Adipose tissue (tissue), 3 donors: ENCODE data around the gene DOCK1. TPM values are rescaled to one million over a fixed set of nuclear protein-coding genes. Genes with fewer than 3 reads are reported as not detected.
"Not testable (repeated sequence)": the region's sequence is repeated elsewhere in the genome, so short reads cannot be mapped to it uniquely, and the experiment has no call there.

Experiments used
- H3K27ac ChIP-seq: one replicate; pipeline ENCODE4 v1.5.1; 2013; ENCODE audit warnings: low read depth, low read length
- WGBS, 3 donors: extraction: QIAGEN DNeasy Blood & Tissue Kit; methylation state at CpG; one replicate each; pipeline ENCODE4 v1.1.7; 2013; 5-methylcytosine and 5-hydroxymethylcytosine counted together
- polyA plus RNA-seq, 3 donors: library from polyadenylated mRNA; stranded (reverse); fragments of 200-250 nt; gene quantifications; one replicate each; pipeline ENCODE4 v1.2.3, GENCODE V29; 2013
- donor health status: healthy with polysubstance abuse.
- donor health status: Bipolar disorder and iron deficiency.
- donor health status: healthy.

The DOCK1 gene
- polyA plus RNA-seq, 3 donors = 9.5 to 21.6 (median 21.5) TPM

- no peak overlapping the region for H3K27ac ChIP-seq
- 94 to 96% (median 95%) methylated on average over 3 of the region's 3 CpGs for WGBS, 3 donors
Observed at GRCh38 chr10:127283576-127283975, 378.3 kb downstream of the DOCK1 start.

DNA sequence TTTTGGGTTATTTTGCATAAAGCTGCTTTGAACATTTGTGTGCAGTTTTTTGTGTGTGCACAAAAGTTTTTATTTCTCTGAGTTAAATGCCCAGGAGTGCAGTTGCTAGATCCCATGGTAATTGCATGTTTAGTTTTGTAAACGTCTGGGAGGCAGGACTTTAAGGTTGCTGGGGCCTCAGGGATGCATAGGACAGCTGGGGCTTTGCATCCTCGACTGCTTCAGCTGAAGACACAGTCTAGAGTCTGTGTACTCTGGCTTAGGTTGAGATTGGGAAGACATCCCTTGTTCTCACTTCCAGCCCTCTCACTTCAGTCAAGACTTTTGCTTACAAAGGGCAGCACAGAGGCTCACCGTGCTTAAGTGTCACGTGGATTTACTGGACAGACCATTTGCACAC lies 385.6 kb downstream of the DOCK1 start:
- H3K27ac ChIP-seq = no peak overlapping the region
- 73 to 84% (median 79%) methylated on average over 4 of the region's 4 CpGs for WGBS, 3 donors

- 86 to 92% (median 92%) methylated on average over 8 of the region's 8 CpGs for WGBS, 3 donors
- H3K27ac ChIP-seq = no peak overlapping the region
Observed at GRCh38 chr10:127291329-127291728, 386.1 kb downstream of the DOCK1 start.

DNA sequence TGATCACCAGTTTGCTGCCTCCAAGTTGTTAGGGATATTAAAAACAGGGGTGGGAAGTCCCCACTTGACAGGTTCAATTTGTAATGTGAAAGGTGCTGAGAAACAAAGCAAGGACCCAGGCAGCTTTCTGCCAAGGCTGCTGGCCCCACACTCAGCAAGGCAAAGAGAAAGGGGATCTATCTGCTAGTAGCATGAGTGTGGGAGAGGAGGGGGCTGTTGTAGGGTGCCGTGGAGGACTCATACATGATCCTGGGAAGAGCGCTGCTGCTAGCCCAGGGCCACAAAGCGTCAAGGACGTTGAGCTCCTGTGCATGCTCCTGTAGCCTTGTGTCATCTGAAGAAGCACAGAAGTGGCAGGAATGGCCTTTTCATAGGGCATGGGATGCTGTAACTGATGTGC lies 387.7 kb downstream of the DOCK1 start:
- 93 to 96% (median 94%) methylated on average over 4 of the region's 4 CpGs for WGBS, 3 donors
- H3K27ac ChIP-seq = no peak overlapping the region

DNA sequence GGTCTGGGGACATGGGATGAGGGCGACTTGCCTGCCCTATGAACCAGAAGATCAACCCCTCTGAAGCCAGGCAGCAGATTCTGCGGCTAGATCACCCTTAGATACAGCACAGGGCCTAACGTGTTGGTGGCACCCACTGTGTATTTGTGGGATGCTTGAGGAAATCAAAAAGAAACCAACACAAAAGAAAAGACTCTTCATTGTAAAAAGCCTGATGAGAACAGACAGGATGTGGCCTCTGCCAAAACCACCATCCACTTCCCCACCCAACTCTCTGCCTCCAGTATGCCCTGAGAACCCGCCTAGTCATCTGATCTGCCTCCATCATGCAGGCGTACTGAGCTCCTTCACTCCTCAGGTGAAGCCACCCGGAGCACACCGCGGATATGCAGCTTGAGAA lies 388.4 kb downstream of the DOCK1 start:
- no peak overlapping the region for H3K27ac ChIP-seq
- WGBS, 3 donors = 75 to 82% (median 81%) methylated on average over 8 of the region's 8 CpGs

- no peak overlapping the region for H3K27ac ChIP-seq
- 92 to 96% (median 94%) methylated on average over 6 of the region's 6 CpGs for WGBS, 3 donors
Observed at GRCh38 chr10:127296696-127297095, 391.5 kb downstream of the DOCK1 start.

DNA sequence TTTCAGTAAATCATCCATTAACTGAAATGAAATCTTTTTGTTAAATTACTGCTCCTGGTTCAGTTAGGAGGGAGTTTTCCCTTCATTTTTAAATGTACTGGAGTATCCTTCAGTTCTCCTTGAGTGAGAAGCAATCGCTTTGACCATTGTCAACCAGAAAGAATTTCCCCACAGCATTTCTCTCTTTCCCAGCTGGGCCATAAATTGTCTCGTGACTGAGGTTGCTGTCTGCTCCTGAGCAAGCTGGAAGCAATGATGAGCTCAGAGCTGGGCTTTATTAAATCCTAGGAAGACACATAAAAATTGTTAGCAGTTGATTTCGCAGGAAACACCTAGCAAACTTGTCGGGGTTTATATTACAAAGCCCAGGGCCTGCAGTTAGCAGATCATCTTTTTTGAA lies 393.2 kb downstream of the DOCK1 start:
- H3K27ac ChIP-seq = no peak overlapping the region
- 69 to 81% (median 76%) methylated on average over 4 of the region's 4 CpGs for WGBS, 3 donors

DNA sequence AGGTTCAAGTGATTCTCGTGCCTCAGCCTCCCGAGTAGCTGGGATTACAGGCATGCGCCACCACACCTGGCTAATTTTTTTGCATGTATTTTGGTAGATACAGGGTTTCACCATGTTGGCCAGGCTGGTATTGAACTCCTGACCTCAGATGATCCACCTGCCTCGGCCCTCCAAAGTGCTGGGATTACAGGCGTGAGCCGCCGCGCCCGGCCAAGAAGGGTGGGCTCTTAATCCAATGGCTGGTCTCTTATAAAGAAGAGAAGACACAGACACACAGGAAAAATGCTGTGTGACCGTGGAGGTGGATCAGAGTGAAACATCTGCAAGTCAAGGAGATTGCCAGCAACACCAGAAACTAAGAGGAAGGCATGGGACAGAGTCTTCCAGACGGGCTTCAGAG lies 394.0 kb downstream of the DOCK1 start:
- WGBS, 3 donors = 96 to 99% (median 97%) methylated on average over 11 of the region's 11 CpGs
- not testable (repeated sequence) for H3K27ac ChIP-seq

DNA sequence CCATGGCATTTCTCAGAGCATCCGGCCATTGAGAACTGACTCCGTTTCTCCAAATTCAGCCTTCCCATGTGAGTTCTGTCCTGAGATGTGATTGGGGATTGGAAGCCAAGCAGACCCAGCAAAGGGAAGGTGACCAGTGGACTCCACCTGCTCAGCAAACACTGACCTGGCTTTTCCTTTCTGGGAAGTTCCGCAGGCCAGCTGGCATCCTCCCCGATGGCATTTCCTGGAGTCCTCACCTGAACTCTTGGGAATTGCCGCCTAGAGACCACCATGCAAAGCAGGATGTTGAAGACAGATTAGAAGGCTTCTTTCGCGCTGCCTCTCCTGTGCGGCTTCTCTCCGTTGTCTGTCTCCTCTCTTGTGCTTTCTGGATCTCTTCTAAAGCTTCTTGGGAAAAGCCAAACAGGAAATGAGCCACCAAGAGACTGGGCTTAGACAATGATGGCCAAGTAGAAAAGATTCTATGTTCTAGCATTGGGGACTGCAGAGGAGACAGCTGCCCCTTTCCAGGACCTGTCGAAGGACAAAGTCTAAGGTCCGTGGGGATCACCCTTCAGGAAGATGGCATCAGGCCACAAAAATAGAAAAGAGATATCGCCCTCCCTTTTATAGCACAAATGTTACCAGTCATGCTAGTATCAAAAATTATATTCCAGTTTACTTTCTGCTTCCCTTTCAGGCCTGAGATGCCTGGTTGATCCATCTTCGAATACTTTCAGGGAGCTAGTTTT lies 394.9 kb downstream of the DOCK1 start:
- 79 to 81% (median 80%) methylated on average over 13 of the region's 13 CpGs for WGBS, 3 donors
- no peak overlapping the region for H3K27ac ChIP-seq

DNA sequence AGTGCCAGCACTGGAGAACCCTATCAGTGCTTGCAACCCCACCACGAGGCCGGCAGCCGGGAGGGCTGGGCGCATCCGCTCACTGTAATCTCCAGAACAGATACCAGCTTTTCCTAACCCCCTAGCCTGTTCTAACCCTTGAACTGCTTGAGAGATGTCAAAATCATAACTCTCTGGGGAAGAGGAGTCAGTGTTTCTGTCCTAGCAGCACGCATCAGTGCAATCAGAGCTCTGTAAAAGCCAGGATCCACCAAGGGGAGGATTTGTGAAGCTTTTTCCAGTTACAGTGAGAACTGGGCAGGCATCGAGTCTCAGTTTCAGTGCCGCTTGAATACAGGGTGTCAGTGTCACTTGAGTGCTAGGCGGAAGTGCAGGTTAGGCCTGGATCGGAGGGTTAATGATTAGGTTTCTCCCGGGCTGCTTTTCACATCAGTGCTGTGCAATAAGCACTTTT lies 395.7 kb downstream of the DOCK1 start:
- 71 to 87% (median 72%) methylated on average over 11 of the region's 11 CpGs for WGBS, 3 donors
- no peak overlapping the region for H3K27ac ChIP-seq

DNA sequence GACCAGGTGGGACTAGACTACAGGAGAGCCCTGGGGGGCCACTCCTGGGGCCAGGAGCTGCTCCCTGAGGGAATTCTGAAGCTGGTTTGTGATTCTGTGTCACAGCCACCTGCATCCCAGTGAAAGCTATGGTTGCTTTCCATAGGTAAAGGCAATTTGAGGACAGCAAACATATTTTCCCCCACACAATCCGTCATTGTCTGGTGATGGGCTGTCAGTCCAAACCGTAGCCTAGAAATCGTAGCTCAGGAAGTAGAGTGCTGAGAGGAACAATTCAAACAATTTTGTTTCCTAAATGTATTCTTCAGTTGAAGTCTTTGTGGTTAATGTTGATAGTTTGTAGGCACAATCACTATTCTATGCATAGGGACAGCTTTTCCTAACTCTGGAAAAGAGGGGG lies 397.1 kb downstream of the DOCK1 start:
- H3K27ac ChIP-seq = no peak overlapping the region
- WGBS, 3 donors = 43 to 82% (median 58%) methylated on average over 3 of the region's 3 CpGs

DNA sequence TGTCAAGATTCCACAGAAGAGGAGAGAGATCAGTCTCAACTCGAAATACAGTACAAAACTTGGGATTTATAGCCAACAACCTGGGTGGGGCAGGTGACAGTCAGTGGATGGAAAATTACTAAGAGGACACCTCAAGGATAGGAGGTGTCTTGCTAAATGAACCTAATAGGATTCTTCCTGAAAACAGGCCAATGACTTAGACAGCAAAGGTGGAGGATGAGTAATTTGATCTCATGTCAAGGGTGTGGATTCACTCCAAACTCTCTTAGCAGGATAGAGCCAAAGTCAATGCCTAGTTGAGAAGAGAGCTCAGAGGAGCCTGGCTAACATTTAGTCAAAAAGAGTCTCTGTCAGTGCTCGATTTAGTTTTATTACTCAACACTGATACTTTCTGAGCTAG lies 397.9 kb downstream of the DOCK1 start:
- no peak overlapping the region for H3K27ac ChIP-seq
- 76 to 82% (median 79%) methylated on average over 2 of the region's 2 CpGs for WGBS, 3 donors

GRCh38 chr10:127303746-127304145 lies 398.5 kb downstream of the DOCK1 start:
- H3K27ac ChIP-seq = no peak overlapping the region
- WGBS, 3 donors = 95 to 98% (median 95%) methylated on average over 8 of the region's 8 CpGs

GRCh38 chr10:127306479-127306878 lies 401.3 kb downstream of the DOCK1 start:
- 83 to 93% (median 88%) methylated on average over 8 of the region's 8 CpGs for WGBS, 3 donors
- H3K27ac ChIP-seq = no peak overlapping the region

GRCh38 chr10:127307338-127307737 lies 402.1 kb downstream of the DOCK1 start:
- 92 to 95% (median 95%) methylated on average over 10 of the region's 10 CpGs for WGBS, 3 donors
- H3K27ac ChIP-seq = no peak overlapping the region

DNA sequence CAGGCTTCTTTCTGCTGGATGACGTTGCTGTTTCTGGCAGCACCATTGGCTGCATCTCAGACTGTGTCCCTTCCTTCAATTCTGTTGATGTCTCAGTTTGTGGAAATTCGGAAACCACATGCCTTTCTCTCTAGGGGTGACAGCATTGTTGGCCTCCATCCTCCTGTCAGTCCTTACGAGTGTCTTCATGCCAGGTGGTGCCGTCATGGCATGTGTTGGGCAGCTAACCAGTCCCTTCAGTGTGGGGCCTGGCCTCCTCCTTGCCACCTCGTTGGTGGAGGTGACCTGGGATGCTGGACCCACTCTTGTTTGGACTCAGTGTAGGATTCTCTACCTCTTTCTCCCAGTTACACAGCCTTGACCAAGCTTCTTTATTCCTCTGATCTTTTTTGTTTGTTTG lies 402.8 kb downstream of the DOCK1 start:
- WGBS, 3 donors = 90 to 94% (median 92%) methylated on average over 5 of the region's 5 CpGs
- no peak overlapping the region for H3K27ac ChIP-seq

DNA sequence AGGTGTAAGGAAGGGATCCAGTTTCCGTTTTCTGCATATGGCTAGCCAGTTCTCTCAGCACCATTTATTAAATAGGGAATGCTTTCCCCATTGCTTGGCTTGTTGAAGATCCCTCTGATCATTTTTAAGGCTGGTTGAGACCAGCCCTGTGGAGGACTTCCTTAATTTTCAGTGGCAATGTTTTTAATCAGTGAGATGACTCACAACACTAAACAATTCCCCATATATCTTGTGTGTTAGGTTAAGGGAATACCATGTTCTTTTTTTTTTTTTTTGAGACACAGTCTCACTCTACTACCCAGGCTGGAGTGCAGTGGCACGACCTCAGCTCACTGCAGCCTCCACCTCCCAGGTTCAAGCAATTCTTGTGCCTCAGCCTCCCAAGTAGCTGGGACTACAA lies 404.4 kb downstream of the DOCK1 start:
- WGBS, 3 donors = 91 to 96% (median 92%) methylated on average over 2 of the region's 2 CpGs
- not testable (repeated sequence) for H3K27ac ChIP-seq

DNA sequence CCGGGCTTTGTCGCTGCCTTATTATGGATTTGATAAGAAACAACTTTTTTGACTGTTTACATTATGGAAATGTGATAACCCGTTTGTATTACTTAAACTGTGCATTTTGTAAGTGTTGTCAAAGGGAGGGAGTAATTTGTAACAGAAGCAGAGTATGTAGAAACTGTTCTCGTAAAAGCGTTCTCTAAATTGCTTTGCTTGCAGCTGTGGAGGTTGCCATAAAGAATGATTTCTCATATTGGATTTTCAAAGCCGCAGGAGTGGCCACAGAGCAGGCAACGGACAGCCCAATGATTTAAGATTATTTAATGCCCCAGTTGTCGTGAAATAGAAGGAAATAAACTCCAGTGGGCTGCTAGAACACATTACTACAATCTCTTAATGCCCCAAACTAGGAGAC lies 405.2 kb downstream of the DOCK1 start:
- 72 to 80% (median 74%) methylated on average over 8 of the region's 8 CpGs for WGBS, 3 donors

DNA sequence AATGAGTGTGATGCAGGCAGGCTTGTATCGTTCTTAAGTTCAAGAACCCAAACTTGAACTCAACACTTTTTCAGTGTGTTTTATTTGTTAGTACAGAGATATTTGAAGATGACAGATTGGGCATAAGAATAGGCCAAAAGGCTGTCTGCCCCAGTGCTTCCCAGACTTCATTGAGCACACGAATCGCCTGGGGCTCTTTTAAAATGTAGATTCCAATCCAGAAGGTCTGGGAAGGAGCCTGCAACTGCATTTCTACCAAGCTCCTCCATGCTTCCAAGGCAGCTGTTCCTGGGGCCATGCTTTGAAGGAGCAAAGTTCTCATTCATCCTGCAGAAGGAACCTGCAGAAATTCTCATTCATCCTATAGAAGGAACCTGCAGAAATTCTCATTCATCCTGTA lies 405.7 kb downstream of the DOCK1 start:
- H3K27ac ChIP-seq = no peak overlapping the region
- 84 to 88% (median 86%) methylated on average over 3 of the region's 3 CpGs for WGBS, 3 donors

More for the DNA sequence above, 405.2 kb downstream of the DOCK1 start:
- no peak overlapping the region for H3K27ac ChIP-seq

GRCh38 chr10:127313996-127314700 lies 408.9 kb downstream of the DOCK1 start:
- 70 to 91% (median 80%) methylated on average over 7 of the region's 7 CpGs for WGBS, 3 donors
- no peak overlapping the region for H3K27ac ChIP-seq
